ENCODE results near the gene OR52W1.
A peak's percentile ranks its signal among the peaks of the same experiment; 100 is the strongest.

OR52W1 gene

DNA sequence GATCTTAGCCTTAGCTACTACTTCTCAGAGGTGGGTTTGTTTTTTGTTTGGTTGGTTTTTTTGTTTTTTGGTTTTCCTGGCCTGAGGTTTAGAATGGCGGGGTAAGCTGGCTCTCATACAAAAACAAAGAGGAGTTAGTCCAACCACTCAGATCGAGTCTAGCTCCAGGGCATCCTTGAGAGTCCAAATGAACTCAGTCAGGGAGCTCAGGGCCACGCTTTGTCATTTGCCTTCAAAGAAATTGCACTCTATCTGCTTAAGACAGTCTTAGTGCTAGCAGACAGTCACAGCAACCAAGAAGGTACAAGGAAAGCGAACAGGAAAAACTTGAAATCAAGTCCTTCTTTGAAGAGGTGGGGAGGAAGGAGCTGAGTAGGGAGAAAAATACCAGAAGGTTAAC, 17.5 kb downstream of the OR52W1 start:
- no peak for DNase-seq (ENCODE audit: extremely low read depth, low read depth)

DNA sequence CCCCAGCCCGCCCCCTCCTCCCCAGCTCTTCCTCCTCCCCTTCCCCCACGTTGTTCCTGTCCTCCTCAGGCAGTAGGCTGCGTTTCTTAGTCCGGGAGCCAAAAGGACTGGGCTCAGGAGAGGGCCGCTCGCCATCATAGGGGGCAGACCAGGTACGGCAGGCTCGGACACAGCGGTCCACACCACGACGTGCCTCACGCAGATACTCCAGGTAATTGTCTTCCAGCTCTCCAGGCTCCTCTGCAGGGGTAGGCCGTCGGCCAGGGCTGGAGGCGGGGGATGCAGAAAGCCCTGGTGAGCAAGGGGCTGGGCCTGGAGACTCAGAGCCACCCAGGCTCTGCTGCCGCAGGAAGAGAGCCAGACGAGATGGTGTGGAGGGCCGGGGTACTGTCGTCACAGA, 18.7 kb downstream of the OR52W1 start:
- TF ChIP-seq, protein P1, sequence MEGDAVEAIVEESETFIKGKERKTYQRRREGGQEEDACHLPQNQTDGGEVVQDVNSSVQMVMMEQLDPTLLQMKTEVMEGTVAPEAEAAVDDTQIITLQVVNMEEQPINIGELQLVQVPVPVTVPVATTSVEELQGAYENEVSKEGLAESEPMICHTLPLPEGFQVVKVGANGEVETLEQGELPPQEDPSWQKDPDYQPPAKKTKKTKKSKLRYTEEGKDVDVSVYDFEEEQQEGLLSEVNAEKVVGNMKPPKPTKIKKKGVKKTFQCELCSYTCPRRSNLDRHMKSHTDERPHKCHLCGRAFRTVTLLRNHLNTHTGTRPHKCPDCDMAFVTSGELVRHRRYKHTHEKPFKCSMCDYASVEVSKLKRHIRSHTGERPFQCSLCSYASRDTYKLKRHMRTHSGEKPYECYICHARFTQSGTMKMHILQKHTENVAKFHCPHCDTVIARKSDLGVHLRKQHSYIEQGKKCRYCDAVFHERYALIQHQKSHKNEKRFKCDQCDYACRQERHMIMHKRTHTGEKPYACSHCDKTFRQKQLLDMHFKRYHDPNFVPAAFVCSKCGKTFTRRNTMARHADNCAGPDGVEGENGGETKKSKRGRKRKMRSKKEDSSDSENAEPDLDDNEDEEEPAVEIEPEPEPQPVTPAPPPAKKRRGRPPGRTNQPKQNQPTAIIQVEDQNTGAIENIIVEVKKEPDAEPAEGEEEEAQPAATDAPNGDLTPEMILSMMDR (IDR thresholded peaks at IDR 0.05; ENCODE audit: low read depth, low read length) = no peak
- DNase-seq (ENCODE audit: extremely low read depth, low read depth) = no peak

More for the DNA sequence above, 17.5 kb downstream of the OR52W1 start:
- TF ChIP-seq, protein P1 (IDR thresholded peaks at IDR 0.05; ENCODE audit: low read depth, low read length) = no peak

DNA sequence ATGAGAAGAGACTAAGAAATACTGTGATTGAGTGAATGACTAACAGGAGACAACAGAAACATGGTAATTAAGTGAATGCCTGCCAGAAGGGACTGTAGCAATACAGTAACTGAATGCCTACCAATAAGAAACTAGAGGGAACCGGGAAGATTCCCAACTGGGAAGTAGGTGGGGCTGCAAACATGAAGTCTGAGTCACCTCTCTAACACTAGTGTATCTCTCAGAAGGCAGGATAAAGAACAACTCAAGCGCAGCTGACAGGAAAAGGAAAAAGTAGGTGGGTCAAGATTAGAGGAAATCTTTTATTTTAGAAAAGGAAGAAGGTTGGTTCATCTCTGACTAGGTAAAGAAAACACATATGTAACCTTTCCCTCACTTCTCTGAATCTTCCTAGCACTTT, 20.3 kb downstream of the OR52W1 start:
- DNase-seq (ENCODE audit: extremely low read depth, low read depth) = peak; percentile 74
- TF ChIP-seq, protein P1 (IDR thresholded peaks at IDR 0.05; ENCODE audit: low read depth, low read length) = no peak

DNA sequence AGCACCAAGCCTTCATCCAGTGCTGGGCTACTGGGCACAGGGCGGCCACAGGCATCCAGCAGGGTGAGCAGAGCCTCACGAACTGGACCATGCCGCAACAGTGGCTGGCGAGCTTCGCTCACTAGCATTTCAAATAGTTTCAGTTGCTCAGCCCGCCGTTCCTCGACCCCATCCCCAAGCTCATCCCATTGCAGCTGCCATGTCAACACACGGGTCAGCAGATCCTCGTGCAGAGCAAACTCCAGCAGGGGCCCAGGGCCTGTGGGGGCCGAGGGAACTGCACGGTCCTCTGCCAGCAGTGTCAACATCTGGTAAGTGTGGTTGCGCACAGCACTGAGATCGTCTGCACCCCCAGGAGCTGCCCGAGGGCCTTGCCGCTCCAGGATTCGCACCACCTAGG, 24.8 kb downstream of the OR52W1 start:
- TF ChIP-seq, protein P1 (IDR thresholded peaks at IDR 0.05; ENCODE audit: low read depth, low read length) = no peak
- DNase-seq (ENCODE audit: extremely low read depth, low read depth) = no peak

DNA sequence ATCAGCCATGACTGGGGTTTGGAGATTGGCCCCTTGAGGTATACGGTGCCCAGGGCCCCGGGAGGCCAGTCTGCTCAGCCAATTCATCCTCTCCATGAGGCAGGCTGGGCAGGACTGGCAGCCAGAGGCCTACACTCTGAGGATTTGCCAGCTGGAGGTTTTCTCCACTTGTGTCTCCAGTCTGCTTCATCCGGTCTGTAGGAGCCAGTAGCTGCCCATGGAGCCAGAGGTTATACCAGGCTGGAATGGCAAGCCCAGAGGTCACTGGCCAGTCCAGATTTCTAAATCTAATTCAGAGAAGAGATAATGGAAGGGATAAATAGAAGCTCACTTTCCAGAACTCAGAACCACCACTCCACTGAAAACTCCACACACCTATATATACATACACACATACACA, 25.4 kb downstream of the OR52W1 start:
- TF ChIP-seq, protein P1 (IDR thresholded peaks at IDR 0.05; ENCODE audit: low read depth, low read length) = no peak
- no peak for DNase-seq (ENCODE audit: extremely low read depth, low read depth)

DNA sequence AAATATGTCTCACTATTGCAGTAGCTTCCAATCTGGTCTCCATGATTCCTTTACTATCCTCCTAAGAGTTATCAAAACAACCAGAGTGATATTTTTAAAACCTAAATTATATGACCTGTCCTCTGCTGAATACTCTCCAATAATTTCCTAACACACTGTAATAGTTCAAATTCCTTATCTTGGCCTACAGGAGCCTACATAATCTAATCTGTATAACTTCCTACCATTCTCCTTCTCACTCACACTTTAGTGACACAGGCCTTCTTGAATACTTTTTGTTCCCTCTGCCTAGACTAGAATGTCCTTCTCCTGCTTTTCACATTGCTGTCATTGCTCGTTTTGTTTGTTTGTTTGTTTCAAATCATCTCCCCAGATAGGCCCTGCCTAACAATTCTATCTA, 26.0 kb downstream of the OR52W1 start:
- TF ChIP-seq, protein P1 (IDR thresholded peaks at IDR 0.05; ENCODE audit: low read depth, low read length) = no peak
- no peak for DNase-seq (ENCODE audit: extremely low read depth, low read depth)

DNA sequence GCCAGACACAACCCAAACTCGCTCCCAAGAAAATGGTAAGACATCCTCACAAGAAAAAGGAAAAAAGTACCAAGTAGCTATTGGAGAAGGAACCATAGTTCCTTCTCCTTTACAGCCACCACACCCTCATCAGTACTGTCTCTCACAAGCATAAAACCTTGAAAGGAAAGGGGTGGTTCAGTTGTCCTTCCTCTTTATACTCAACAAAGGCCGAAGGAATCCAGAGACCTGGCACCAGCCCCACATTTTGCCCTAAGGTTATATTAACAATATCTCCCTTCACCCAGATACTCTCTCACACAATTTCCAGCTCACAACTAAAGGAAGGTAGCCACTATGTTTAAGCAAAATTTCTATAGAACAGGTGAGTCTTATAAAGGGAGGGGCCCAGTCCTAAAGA, 26.9 kb downstream of the OR52W1 start:
- TF ChIP-seq, protein P1 (IDR thresholded peaks at IDR 0.05; ENCODE audit: low read depth, low read length) = no peak
- no peak for DNase-seq (ENCODE audit: extremely low read depth, low read depth)
